GM19452 (cell line): ENCODE measurements around the gene CYTH4.

Source experiments
- ATAC-seq: cut with Tn5 transposase; IDR thresholded peaks from one replicate; pipeline ENCODE4 v1.9.1; 2021; ENCODE audit not compliant: unreplicated experiment

Gene CYTH4

GRCh38 chr22:37343863-37344734 is 61.8 kb downstream of the CYTH4 start:
- ATAC-seq: no peak

- ATAC-seq: no peak
Measured at GRCh38 chr22:37344735-37345449, 62.6 kb downstream of the CYTH4 start.

- no peak for ATAC-seq
Measured at GRCh38 chr22:37345863-37346504, 63.7 kb downstream of the CYTH4 start.

GRCh38 chr22:37346505-37346895 is 64.2 kb downstream of the CYTH4 start:
- no peak for ATAC-seq

GRCh38 chr22:37349043-37349814 is 66.9 kb downstream of the CYTH4 start:
- no peak for ATAC-seq

- no peak for ATAC-seq
Measured at GRCh38 chr22:37351232-37351631, 68.9 kb downstream of the CYTH4 start.

GRCh38 chr22:37352481-37352880 is 70.2 kb downstream of the CYTH4 start:
- ATAC-seq: no peak

- no peak for ATAC-seq
Measured at GRCh38 chr22:37353839-37354238, 71.5 kb downstream of the CYTH4 start.

- ATAC-seq: no peak
Measured at GRCh38 chr22:37354261-37354660, 72.0 kb downstream of the CYTH4 start.

- ATAC-seq: no peak
Measured at GRCh38 chr22:37354670-37355069, 72.4 kb downstream of the CYTH4 start.

- no peak for ATAC-seq
Measured at GRCh38 chr22:37355174-37355573, 72.9 kb downstream of the CYTH4 start.

GRCh38 chr22:37356922-37357321 is 74.6 kb downstream of the CYTH4 start:
- no peak for ATAC-seq

- ATAC-seq: no peak
Measured at GRCh38 chr22:37357446-37358075, 75.3 kb downstream of the CYTH4 start.

- no peak for ATAC-seq
Measured at GRCh38 chr22:37358386-37358785, 76.1 kb downstream of the CYTH4 start.

- no peak for ATAC-seq
Measured at GRCh38 chr22:37358917-37359316, 76.6 kb downstream of the CYTH4 start.

- ATAC-seq: no peak
Measured at GRCh38 chr22:37362621-37363020, 80.3 kb downstream of the CYTH4 start.

- ATAC-seq: no peak
Measured at GRCh38 chr22:37363261-37363992, 81.1 kb downstream of the CYTH4 start.
